ENCODE data around the gene FASTKD3.
A peak's percentile ranks its signal among the peaks of the same experiment; 100 is the strongest.
"Not testable (repeated sequence)": the region's sequence is repeated elsewhere in the genome, so short reads cannot be mapped to it uniquely, and the experiment has no call there.

The FASTKD3 gene

GRCh38 chr5:7868773-7869473 is at the start of gene FASTKD3, which contains the start of gene MTRR:
Gene FASTKD3, minus strand, starts transcription at chr5:7869031. Its CDS starts 948 bp downstream, at chr5:7868083.
Gene MTRR, plus strand, starts transcription at chr5:7869148. Its CDS starts 1,647 bp downstream, at chr5:7870795.
- DNase-seq: peak; percentile 75

- DNase-seq: no peak
Observed at GRCh38 chr5:7917130-7918123, 48.6 kb upstream of the FASTKD3 start.

- DNase-seq: no peak
Observed at GRCh38 chr5:7916171-7916804, 47.5 kb upstream of the FASTKD3 start.

DNA sequence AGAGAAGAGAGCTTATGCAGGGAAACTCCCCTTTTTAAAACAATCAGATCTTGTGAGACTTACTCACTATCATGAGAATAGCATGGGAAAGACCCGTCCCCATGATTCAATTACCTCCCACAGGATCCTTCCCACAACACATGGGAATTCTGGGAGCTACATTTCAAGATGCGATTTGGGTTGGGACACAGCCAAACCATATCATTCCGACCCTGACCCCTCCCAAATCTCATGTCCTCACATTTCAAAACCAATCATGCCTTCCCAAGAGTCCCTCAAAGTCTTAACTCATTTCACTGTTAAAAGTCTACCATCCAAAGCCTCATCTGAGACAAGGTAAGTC is 42.6 kb upstream of the FASTKD3 start:
- DNase-seq: not testable (repeated sequence)

- no peak for DNase-seq
Observed at GRCh38 chr5:7910738-7911428, 42.1 kb upstream of the FASTKD3 start.

GRCh38 chr5:7908317-7908716 is 39.5 kb upstream of the FASTKD3 start:
- no peak for DNase-seq

DNA sequence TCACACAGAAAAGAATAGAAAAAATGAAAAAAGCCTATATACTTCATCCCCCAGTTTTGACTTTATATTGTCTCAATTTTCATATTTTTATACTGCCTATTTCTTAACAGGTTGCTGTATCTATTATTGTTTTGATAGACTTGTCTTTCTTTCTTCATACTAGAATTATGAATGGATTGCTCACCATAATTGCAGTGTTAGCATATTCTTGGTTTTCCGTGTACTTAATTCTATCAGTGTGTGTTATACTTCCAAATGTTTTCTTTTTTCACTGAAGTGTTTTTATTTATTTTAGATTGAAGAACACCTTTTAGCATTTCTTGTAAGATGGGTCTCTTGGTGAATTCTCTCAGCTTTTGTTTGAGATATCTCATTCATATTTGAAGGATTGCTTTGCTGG is 38.8 kb upstream of the FASTKD3 start:
- DNase-seq: no peak

DNA sequence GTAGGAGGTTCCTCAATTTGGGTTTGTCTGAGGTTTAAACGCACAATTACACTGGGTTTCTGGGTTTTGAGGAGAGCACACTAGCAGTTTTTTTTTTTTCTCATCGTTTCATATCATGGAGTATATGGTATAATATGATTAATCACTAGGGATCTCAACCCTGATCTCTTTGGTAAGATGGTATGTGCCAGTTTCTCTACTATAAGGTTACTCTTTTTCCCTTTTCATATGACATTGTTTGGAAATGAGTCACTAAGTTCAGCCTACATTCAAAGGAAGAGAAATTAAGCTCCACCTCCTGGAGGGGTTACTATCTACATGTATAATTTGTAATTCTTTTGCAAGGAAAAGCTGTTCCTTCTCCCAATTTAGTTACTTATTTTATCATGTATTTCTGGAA is 35.3 kb upstream of the FASTKD3 start:
- no peak for DNase-seq

DNA sequence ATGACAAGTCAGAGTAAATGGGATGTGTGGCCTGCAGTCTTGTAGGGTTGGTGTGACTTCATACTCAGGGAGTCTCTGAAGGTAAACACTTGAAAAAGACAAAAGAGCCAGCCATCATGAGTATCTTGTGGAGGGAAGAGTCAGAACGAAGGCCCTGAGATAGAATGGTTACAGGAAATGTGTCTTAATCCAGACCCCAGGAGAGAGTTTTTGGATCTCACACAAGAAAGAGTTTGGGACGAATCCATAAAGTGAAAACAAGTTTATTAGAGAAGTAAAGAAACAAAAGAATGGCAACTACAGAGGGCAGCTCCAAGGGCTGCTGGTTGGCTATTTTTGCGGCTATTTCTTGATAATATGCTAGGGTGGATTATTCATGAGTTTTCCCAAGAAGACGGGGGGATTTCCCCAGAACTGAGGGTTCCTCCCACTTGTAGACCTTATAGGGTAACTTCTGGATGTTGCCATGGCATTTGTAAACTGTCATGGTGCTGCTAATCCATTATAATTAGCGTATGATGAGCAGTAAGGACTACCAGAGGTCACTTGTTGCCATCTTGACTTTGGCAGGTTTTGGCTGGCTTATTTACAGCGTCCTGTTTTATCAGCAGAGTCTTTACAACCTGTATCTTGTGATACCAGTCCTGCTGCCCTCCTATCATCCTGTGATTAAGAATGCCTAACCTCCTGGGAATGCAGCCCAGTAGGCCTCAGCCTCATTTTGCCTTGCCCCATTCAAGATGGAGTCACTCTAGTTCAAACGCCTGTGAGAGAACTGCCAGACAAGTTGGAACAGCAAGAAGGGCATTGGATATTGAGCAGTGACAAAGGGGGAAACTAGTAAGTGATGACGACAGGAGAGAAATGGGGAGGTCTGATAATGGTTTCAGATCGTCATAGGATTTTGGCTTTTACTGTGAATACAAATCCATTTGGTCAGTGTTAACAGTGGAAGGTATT is 34.1 kb upstream of the FASTKD3 start:
- DNase-seq: no peak

DNA sequence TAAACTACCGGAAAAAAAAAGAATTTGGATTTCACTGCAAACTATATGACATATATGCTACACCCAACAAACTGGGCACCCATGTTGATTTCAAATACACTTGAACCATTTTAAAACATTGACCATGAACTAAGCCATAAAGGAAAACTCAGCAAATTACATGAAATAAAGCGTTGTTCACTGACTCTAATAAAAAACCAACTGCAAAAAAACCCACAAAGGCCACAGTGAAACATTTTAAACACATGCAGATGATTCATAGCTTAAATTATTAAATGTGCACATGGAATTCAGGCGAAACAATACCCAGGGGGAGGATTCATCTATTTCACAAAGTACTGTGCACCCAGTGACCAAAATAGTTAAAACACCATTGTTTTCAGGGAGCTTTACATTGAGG is 33.4 kb upstream of the FASTKD3 start:
- no peak for DNase-seq

DNA sequence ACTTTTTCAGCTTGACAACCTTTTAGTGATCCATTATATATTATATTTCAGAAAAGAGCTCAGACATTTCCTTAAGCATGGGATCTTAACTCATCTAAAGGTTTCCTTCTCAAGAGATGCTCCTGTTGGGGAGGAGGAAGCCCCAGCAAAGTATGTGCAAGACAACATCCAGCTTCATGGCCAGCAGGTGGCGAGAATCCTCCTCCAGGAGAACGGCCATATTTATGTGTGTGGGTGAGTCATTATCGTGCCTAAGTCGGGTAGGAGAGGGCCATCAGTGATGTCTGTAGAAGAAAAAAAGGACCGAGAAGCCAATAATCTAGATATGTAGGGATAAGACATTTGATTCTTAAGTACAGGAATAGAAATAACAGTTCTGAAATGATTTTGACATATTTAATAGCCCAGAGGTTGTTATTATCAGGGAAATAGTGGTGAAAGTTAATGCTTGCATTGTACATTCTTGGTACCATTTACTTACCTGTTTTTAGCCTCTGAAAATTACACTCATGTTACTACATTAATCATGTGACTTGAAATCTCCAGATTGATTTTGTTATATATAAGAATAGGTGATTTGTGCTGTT is 28.3 kb upstream of the FASTKD3 start:
- no peak for DNase-seq

DNA sequence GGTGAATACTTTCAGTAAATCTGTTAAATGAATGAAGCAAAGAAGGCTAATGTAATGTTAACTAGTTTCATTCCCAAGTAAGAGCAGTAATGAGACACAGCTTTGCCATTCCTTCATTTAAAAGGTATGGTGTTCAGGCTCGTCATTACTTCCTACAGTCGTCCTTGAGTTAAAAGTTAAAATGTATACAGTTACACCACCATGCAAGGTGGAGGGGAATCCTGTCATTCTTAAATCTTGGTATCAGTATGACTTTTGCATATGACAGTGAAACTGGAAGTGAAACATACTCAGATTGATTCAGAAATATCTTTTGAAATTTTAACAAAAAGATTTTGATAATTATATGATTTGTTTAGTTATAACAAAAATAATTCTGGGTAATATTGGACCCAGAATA is 26.0 kb upstream of the FASTKD3 start:
- DNase-seq: no peak

DNA sequence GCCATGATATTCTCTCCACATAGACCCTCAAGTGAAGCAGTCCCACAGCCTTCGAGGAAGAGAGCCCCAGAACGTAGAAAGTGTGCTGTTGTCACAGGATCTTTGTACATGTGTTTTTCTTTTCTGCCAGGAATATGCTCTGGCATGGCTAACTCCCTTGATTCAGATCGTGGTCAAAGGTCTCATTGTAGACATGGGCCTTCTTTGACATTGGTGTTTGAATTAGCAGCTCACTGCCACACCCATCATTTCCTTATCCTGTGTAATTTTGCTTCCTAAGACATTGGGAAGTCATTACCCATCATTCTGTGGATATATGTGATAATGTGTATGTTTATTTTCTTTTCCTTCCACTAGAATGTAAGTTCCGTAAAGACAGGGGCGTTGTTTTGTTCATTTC is 25.6 kb upstream of the FASTKD3 start:
- no peak for DNase-seq

DNA sequence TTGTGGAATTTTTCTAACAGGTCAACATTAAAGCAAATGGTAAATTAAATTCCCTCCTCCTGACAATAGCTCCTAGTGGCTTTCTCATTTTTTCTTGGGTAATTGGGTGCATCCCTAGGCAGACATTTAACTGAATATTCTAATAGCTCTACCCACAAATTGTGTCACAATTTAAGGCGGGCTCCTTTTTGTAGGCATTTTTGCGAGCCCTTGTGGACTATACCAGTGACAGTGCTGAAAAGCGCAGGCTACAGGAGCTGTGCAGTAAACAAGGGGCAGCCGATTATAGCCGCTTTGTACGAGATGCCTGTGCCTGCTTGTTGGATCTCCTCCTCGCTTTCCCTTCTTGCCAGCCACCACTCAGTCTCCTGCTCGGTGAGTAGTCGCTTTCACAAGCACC is 20.1 kb upstream of the FASTKD3 start:
- no peak for DNase-seq

DNA sequence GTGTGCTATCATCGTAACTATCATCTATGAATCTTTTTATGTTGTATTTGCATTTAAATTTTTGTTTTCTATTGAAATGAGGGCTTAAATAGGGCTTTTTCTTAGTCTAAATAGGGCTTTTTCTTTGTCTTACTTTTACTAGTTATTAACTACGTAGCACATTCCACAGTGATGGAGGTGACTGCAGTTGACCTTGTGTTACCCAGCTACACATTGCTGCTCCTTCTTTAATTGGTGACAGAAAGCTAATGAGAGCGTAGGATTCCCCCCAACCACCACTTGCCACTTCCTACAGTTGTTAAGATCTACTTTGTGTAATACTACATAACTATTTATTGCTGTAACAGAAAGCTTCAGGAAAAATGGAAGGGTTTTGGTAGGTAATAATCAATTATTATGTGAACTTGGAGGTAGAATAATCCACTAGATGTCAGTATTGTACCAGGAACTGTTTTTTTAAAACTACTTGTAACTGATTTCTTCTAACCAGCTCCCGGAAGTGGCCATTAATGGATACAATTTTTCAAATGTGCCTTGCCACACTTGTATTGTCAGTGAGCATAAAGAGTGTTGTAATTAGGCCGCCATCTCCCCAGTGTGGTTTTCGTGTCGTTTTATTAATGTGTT is 18.1 kb upstream of the FASTKD3 start:
- DNase-seq: no peak

DNA sequence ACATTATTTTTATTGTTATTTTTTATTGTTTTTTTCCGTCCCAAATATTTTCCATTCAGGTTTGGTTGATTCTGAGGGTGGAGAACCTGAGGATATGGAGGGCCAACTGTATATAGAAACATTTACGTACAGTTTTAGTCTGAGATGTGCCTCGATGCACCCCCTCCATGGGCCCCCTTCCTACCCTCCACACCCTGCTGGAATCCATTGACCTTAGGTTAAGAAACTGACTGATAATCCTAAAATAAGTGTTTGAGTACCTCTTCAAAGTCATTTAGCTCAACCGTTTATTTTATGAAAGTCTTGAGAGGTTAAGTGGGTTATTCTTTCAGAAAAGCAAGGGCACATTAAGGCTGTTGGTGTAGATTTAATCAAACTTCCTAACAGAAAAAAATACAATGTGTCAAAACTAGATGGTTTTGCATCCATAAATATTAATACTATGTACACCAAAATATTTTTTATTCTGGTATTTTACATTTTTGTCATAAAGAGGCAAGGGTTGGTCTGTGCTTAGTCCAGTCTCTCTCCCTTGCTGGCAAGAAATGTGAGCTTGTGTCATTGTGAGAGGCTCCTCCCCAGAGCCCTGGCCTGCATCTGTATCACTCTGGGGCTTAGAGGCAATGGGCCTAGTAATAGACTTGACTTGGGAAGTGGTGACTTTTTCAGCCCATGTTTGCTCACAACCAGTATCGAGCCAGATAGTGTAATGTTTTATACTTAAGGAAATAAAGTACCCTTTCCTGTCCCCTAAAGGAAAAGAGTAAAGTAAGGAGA is 15.8 kb upstream of the FASTKD3 start:
- no peak for DNase-seq

GRCh38 chr5:7882926-7883325 is 14.1 kb upstream of the FASTKD3 start:
- no peak for DNase-seq

DNA sequence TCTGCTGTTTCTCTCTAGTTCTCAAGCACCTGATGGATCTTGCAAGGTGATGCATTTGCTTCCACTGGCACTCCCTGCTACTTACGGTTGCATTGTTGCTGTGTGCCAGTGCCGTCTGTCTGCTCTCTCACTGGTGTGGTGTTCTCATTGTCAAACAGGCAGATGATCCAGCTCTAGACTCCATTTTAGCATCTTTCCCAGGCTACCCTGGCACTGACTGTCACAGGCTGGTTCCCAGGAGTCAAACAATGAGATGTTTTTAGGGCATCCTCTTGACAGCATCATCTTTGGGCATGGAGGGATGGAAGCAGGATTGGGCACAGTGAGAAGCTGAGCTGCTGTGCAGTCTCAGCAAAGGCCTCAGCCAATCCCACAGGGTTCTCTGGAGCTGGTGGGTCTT is 13.0 kb upstream of the FASTKD3 start:
- no peak for DNase-seq

- DNase-seq: no peak
Observed at GRCh38 chr5:7881091-7881490, 12.3 kb upstream of the FASTKD3 start.

GRCh38 chr5:7878381-7878873 is 9.6 kb upstream of the FASTKD3 start:
- peak; percentile 83 for DNase-seq

Measured in GF-D8 (cell line).